Esophagus squamous epithelium (tissue), 4 donors: ENCODE data around the gene EPN2.

ENCODE experiments used
- CTCF ChIP-seq, 6 experiments: fragments of 450-650 bp in 4 of 6; fragments of 200-600 bp in 2 of 6; sonication (generic) in 2 of 6; IDR thresholded peaks; one replicate each; pipeline ENCODE4 v1.5.1; 2016 to 2019; ENCODE audit warnings: antibody characterized with exemption in 6 of 6, mild to moderate bottlenecking in 4 of 6, moderate library complexity in 4 of 6
- POLR2A ChIP-seq, 4 donors: fragments of 450-650 bp; IDR thresholded peaks; one replicate each; pipeline ENCODE4 v1.6.1; 2017; ENCODE audit warnings: antibody characterized with exemption in 4 of 4, mild to moderate bottlenecking in 4 of 4, moderate library complexity in 3 of 4

- no peak for TF ChIP-seq CTCF (IDR thresholded peaks at IDR 0.05)
- TF ChIP-seq POLR2A (IDR thresholded peaks at IDR 0.05), result no peak
These were observed 104.8 kb downstream of the EPN2 start for GRCh38 chr17:19341641-19342610.
